H9 (cell line): Measurements from ENCODE around the gene UPF2. TPM values are rescaled to one million over a fixed set of nuclear protein-coding genes. Genes with fewer than 3 reads are reported as not detected.

Experiments used
- DNase-seq: peaks from one replicate; pipeline ENCODE4 v3.0.0-alpha.2; 2017
- H2AFZ ChIP-seq: one replicate; pipeline ENCODE4 v1.6.1; 2013; ENCODE audit warnings: mild to moderate bottlenecking, low read length, control low read depth, moderate library complexity
- H2AK5ac ChIP-seq: 2 replicates; pipeline ENCODE4 v1.6.1; 2013; ENCODE audit warnings: low read length, control low read depth, mixed read lengths; ENCODE audit not compliant: insufficient read length
- H2BK120ac ChIP-seq: one replicate; pipeline ENCODE4 v1.6.1; 2013; ENCODE audit warnings: low read depth, mild to moderate bottlenecking, low read length, control low read depth, inconsistent platforms; ENCODE audit not compliant: poor library complexity, severe bottlenecking
- H2BK12ac ChIP-seq: 2 replicates; pipeline ENCODE4 v1.6.1; 2013; ENCODE audit warnings: low read length, control low read depth, mixed read lengths, low read depth; ENCODE audit not compliant: insufficient read length
- H2BK15ac ChIP-seq: 2 replicates; pipeline ENCODE4 v1.6.1; 2013; ENCODE audit warnings: low read depth, low read length, control low read depth
- H2BK20ac ChIP-seq: one replicate; pipeline ENCODE4 v1.6.1; 2013; ENCODE audit warnings: low read depth, mild to moderate bottlenecking, low read length, control low read depth, inconsistent platforms; ENCODE audit not compliant: poor library complexity, severe bottlenecking
- H2BK5ac ChIP-seq: 2 replicates; pipeline ENCODE4 v1.6.1; 2013; ENCODE audit warnings: low read length, control low read depth, mixed read lengths; ENCODE audit not compliant: insufficient read length
- H3K14ac ChIP-seq: 2 replicates; pipeline ENCODE4 v1.6.1; 2013; ENCODE audit warnings: low read length, control low read depth; ENCODE audit not compliant: insufficient read depth
- H3K18ac ChIP-seq: 2 replicates; pipeline ENCODE4 v1.6.1; 2013; ENCODE audit warnings: low read depth, mild to moderate bottlenecking, mixed read lengths, low read length, control low read depth; ENCODE audit not compliant: insufficient read length
- H3K23ac ChIP-seq: 2 replicates; pipeline ENCODE4 v1.6.1; 2013; ENCODE audit warnings: low read length, control low read depth, mixed read lengths, low read depth; ENCODE audit not compliant: insufficient read length
- H3K23me2 ChIP-seq: 2 replicates; pipeline ENCODE4 v1.6.1; 2013; ENCODE audit warnings: low read depth, mild to moderate bottlenecking, mixed read lengths, low read length, control low read depth; ENCODE audit not compliant: insufficient read length, poor library complexity, severe bottlenecking
- H3K27ac ChIP-seq: 2 replicates; pipeline ENCODE4 v1.5.1; 2013; ENCODE audit warnings: low read length, control low read depth, mixed read lengths, low read depth; ENCODE audit not compliant: insufficient read length
- H3K27me3 ChIP-seq: 2 replicates; pipeline ENCODE4 v1.6.1; 2013; ENCODE audit warnings: low read length, control low read depth, inconsistent platforms; ENCODE audit not compliant: insufficient read depth
- H3K4ac ChIP-seq: 2 replicates; pipeline ENCODE4 v1.6.1; 2013; ENCODE audit warnings: low read depth, mild to moderate bottlenecking, control low read depth, inconsistent platforms, low read length, moderate library complexity
- H3K4me1 ChIP-seq: 2 replicates; pipeline ENCODE4 v1.6.1; 2013; ENCODE audit warnings: low read length, control low read depth, inconsistent platforms; ENCODE audit not compliant: insufficient read depth
- H3K4me2 ChIP-seq: 2 replicates; pipeline ENCODE4 v1.6.1; 2013; ENCODE audit warnings: low read length, control low read depth, mixed read lengths; ENCODE audit not compliant: insufficient read length, insufficient read depth
- H3K56ac ChIP-seq: 2 replicates; pipeline ENCODE4 v1.6.1; 2013; ENCODE audit warnings: low read depth, mild to moderate bottlenecking, mixed read lengths, low read length, control low read depth; ENCODE audit not compliant: insufficient read length
- H3K79me1 ChIP-seq: 2 replicates; pipeline ENCODE4 v1.6.1; 2013; ENCODE audit warnings: low read depth, mild to moderate bottlenecking, moderate library complexity, low read length, control low read depth, inconsistent platforms; ENCODE audit not compliant: insufficient read depth, poor library complexity, severe bottlenecking
- H3K79me2 ChIP-seq: 2 replicates; pipeline ENCODE4 v1.6.1; 2013; ENCODE audit warnings: low read length, control low read depth, inconsistent platforms; ENCODE audit not compliant: insufficient read depth
- H3K9ac ChIP-seq: 2 replicates; pipeline ENCODE4 v1.6.1; 2013; ENCODE audit warnings: low read length, control low read depth, mixed read lengths; ENCODE audit not compliant: insufficient read length; ENCODE audit errors: extremely low read depth
- H3K9me3 ChIP-seq: one replicate; pipeline ENCODE4 v1.6.1; 2013; ENCODE audit warnings: low read depth, low read length, inconsistent platforms; ENCODE audit not compliant: control insufficient read depth
- H3T11ph ChIP-seq: one replicate; pipeline ENCODE4 v1.6.1; 2013; ENCODE audit warnings: mild to moderate bottlenecking, low read length, control low read depth, inconsistent platforms
- H4K20me1 ChIP-seq: one replicate; pipeline ENCODE4 v1.6.1; 2013; ENCODE audit not compliant: control insufficient read depth, insufficient read length, insufficient read depth
- H4K5ac ChIP-seq: 2 replicates; pipeline ENCODE4 v1.6.1; 2013; ENCODE audit warnings: low read depth, mild to moderate bottlenecking, mixed read lengths, low read length, control low read depth; ENCODE audit not compliant: insufficient read length
- H4K8ac ChIP-seq: replicated peaks from 2 replicates; pipeline ENCODE4 v1.6.1; 2013; ENCODE audit warnings: low read length, control low read depth, mixed read lengths, low read depth; ENCODE audit not compliant: insufficient read length
- H4K91ac ChIP-seq: 2 replicates; pipeline ENCODE4 v1.6.1; 2013; ENCODE audit warnings: low read depth, mild to moderate bottlenecking, moderate library complexity, mixed read lengths, low read length, control low read depth; ENCODE audit not compliant: insufficient read length
- H3K27ac Mint-ChIP-seq, 3 experiments: 2 replicates in 2 of 3; 3 replicates in 1 of 3; pipeline ENCODE4 v1.8.0; 2020 to 2021; ENCODE audit warnings: mixed read lengths in 3 of 3, mild to moderate bottlenecking in 1 of 3, moderate library complexity in 1 of 3
- H3K27me3 Mint-ChIP-seq: 2 replicates; pipeline ENCODE4 v1.8.0; 2021; ENCODE audit warnings: low read depth, mild to moderate bottlenecking, moderate library complexity, mixed read lengths
- H3K36me3 Mint-ChIP-seq, 3 experiments: 2 replicates in 2 of 3; 3 replicates in 1 of 3; pipeline ENCODE4 v1.8.0; 2020 to 2021; ENCODE audit warnings: low read depth in 3 of 3, mixed read lengths in 3 of 3; ENCODE audit not compliant: insufficient read depth in 1 of 3
- H3K4me1 Mint-ChIP-seq, 2 experiments: 2 replicates each; pipeline ENCODE4 v1.8.0; 2020; ENCODE audit warnings: mixed read lengths in 2 of 2
- H3K4me3 Mint-ChIP-seq, 2 experiments: 2 replicates in 1 of 2; 3 replicates in 1 of 2; pipeline ENCODE4 v1.8.0; 2020 to 2021; ENCODE audit warnings: mild to moderate bottlenecking in 2 of 2, mixed read lengths in 2 of 2, moderate library complexity in 1 of 2
- H3K9me3 Mint-ChIP-seq, 2 experiments: 2 replicates in 1 of 2; 3 replicates in 1 of 2; pipeline ENCODE4 v1.8.0; 2020; ENCODE audit warnings: mild to moderate bottlenecking in 2 of 2, mixed read lengths in 2 of 2, moderate library complexity in 1 of 2
- CTCF ChIP-seq: fragments of 200-600 bp; sonication (generic); conservative IDR thresholded peaks from 3 replicates; pipeline ENCODE4 v1.8.0; 2021; ENCODE audit warnings: antibody characterized with exemption, mild to moderate bottlenecking
- WGBS: extraction: QIAGEN DNeasy Blood & Tissue Kit; methylation state at CpG from one replicate; pipeline ENCODE4 v1.1.7; 2013; ENCODE audit warnings: missing lambda C conversion rate, low lambda C conversion rate, mixed read lengths; ENCODE audit not compliant: insufficient read length; ENCODE audit errors: extremely low coverage; 5-methylcytosine and 5-hydroxymethylcytosine counted together
- total RNA-seq: library from RNA; stranded (reverse); gene quantifications from 2 replicates; pipeline ENCODE4 v1.2.1, GENCODE V29; 2021

Gene UPF2
- total RNA-seq, 1 experiment from 2014 or later: 34.1 TPM

GRCh38 chr10:11919271-11919670 lies 123.3 kb downstream of the UPF2 start:
- no CpG with 5 or more reads among the region's 7 CpGs for WGBS
- Histone ChIP-seq H3K4me2 (no peak overlapping the region), H4K5ac (no peak overlapping the region), H3K4ac (no peak overlapping the region), H2BK5ac (no peak overlapping the region), H3K14ac (no peak overlapping the region), H3T11ph (no peak overlapping the region), H2AK5ac (no peak overlapping the region), H2BK15ac (no peak overlapping the region), H2BK12ac (no peak overlapping the region), H3K4me1 (no peaks in the 10 kb centered on the region; the same call in 1 of the 2 replicates), H3K23ac (no peak overlapping the region), H3K79me2 (no peaks in the 10 kb centered on the region), H4K91ac (no peak overlapping the region), H3K79me1 (no peaks in the 10 kb centered on the region), H2BK120ac (no peak overlapping the region), H3K27ac (no peak overlapping the region), H3K56ac (no peak overlapping the region), H3K9ac (no peak overlapping the region), H4K20me1 (no peaks in the 10 kb centered on the region), H2AFZ (no peak overlapping the region), H3K23me2 (no peaks in the 10 kb centered on the region), H3K27me3 (no peaks in the 10 kb centered on the region), H3K9me3 (no peaks in the 10 kb centered on the region), H3K18ac (no peak overlapping the region), H2BK20ac (no peak overlapping the region), H4K8ac (no peak overlapping the region)
- H3K27me3 Mint-ChIP-seq: no peaks in the 10 kb centered on the region
- TF ChIP-seq CTCF: no peak
- H3K27ac Mint-ChIP-seq: peak overlapping the region in 2 of 3 experiments; percentile 20 to 70; a peak in 1 of 7 replicates
- no peak for DNase-seq
- peaks cover 24 to 31% of the 10 kb centered on the region in 2 experiments for H3K4me1 Mint-ChIP-seq
- H3K36me3 Mint-ChIP-seq: peaks cover 25 to 39% (median 33%) of the 10 kb centered on the region in 3 experiments; a peak in 6 of 7 replicates
- H3K4me3 Mint-ChIP-seq: no peak overlapping the region
- H3K9me3 Mint-ChIP-seq: no peaks in the 10 kb centered on the region
